Neural cell (in vitro differentiated cells): ENCODE data around the gene CGB7. TPM values are rescaled to one million over a fixed set of nuclear protein-coding genes. Genes with fewer than 3 reads are reported as not detected.
A peak's percentile ranks its signal among the peaks of the same experiment; 100 is the strongest.

Experiments
- H2AFZ ChIP-seq: fragments of 200-600, 300-800 bp; sonication (generic), shearing (Covaris generic); 2 replicates; pipeline ENCODE4 v1.6.0; 2014; ENCODE audit warnings: low read depth, mild to moderate bottlenecking, antibody characterized with exemption, low read length, moderate library complexity
- H3F3A ChIP-seq: fragments of 200-600 bp; shearing (Covaris generic); 2 replicates; pipeline ENCODE4 v1.6.1; 2016; ENCODE audit warnings: mild to moderate bottlenecking, moderate library complexity, mixed read lengths, antibody characterized with exemption, low read length; ENCODE audit not compliant: insufficient read depth, poor library complexity, severe bottlenecking
- H3K27ac ChIP-seq: fragments of 200-600, 300-800 bp; sonication (generic), shearing (Covaris generic); 2 replicates; pipeline ENCODE4 v1.5.1; 2014; ENCODE audit warnings: mild to moderate bottlenecking, low read length, moderate library complexity
- H3K27me3 ChIP-seq: fragments of 300-800, 200-600 bp; sonication (generic), shearing (Covaris generic); 2 replicates; pipeline ENCODE4 v1.6.0; 2014; ENCODE audit warnings: mild to moderate bottlenecking, low read depth, low read length, moderate library complexity; ENCODE audit not compliant: insufficient read depth
- H3K36me3 ChIP-seq: fragments of 300-800, 200-600 bp; sonication (generic), shearing (Covaris generic); 2 replicates; pipeline ENCODE4 v1.5.1; 2014; ENCODE audit warnings: mild to moderate bottlenecking, antibody characterized with exemption, low read length, moderate library complexity; ENCODE audit not compliant: insufficient read depth
- H3K4me2 ChIP-seq: fragments of 300-800, 200-600 bp; sonication (generic), shearing (Covaris generic); 2 replicates; pipeline ENCODE4 v1.6.0; 2014; ENCODE audit warnings: mild to moderate bottlenecking, low read length
- H3K4me3 ChIP-seq: fragments of 300-800, 200-600 bp; sonication (generic), shearing (Covaris generic); 2 replicates; pipeline ENCODE4 v1.5.1; 2014; ENCODE audit warnings: mild to moderate bottlenecking, low read length, moderate library complexity
- H3K79me2 ChIP-seq: fragments of 200-600 bp; shearing (Covaris generic); replicated peaks from 2 replicates; pipeline ENCODE4 v1.6.0; 2014; ENCODE audit warnings: mild to moderate bottlenecking, low read length, moderate library complexity; ENCODE audit not compliant: insufficient read depth
- H3K9ac ChIP-seq: fragments of 300-800, 200-600 bp; sonication (generic), shearing (Covaris generic); 2 replicates; pipeline ENCODE4 v1.6.1; 2016; ENCODE audit warnings: mild to moderate bottlenecking, low read length, mixed read lengths
- H3K9me2 ChIP-seq: fragments of 200-600 bp; shearing (Covaris generic); 2 replicates; pipeline ENCODE4 v1.6.1; 2016; ENCODE audit warnings: mild to moderate bottlenecking, low read length, mixed read lengths; ENCODE audit not compliant: insufficient read depth
- H3K9me3 ChIP-seq: fragments of 200-600, 300-800 bp; sonication (generic), shearing (Covaris generic); 2 replicates; pipeline ENCODE4 v1.6.1; 2016; ENCODE audit warnings: mild to moderate bottlenecking, mixed run types, low read length, moderate library complexity, mixed read lengths
- H4K20me1 ChIP-seq: fragments of 200-600 bp; shearing (Covaris generic); 2 replicates; pipeline ENCODE4 v1.6.1; 2016; ENCODE audit warnings: mild to moderate bottlenecking, mixed run types; ENCODE audit not compliant: insufficient read depth
- CTCF ChIP-seq: fragments of 450-650 bp; IDR thresholded peaks from 2 replicates; pipeline ENCODE4 v1.5.1; 2014; ENCODE audit warnings: antibody characterized with exemption, mild to moderate bottlenecking, moderate library complexity; ENCODE audit not compliant: poor library complexity, severe bottlenecking
- EP300 ChIP-seq: fragments of 450-650 bp; conservative IDR thresholded peaks from 2 replicates; pipeline ENCODE4 v1.6.1; 2014; ENCODE audit warnings: antibody characterized with exemption, mild to moderate bottlenecking, moderate library complexity; ENCODE audit not compliant: poor library complexity, severe bottlenecking
- EZH2 ChIP-seq: fragments of 200-600, 300-800 bp; shearing (Covaris generic), sonication (generic); IDR thresholded peaks from 2 replicates; pipeline ENCODE4 v1.6.1; 2014; ENCODE audit warnings: antibody characterized with exemption, low read length, borderline replicate concordance, mild to moderate bottlenecking; ENCODE audit not compliant: insufficient read depth, poor library complexity, severe bottlenecking
- MXI1 ChIP-seq: fragments of 450-650 bp; conservative IDR thresholded peaks from 2 replicates; pipeline ENCODE4 v1.6.1; 2014; ENCODE audit warnings: antibody characterized with exemption, mild to moderate bottlenecking; ENCODE audit not compliant: poor library complexity, severe bottlenecking
- POLR2AphosphoS5 ChIP-seq: IDR thresholded peaks from 2 replicates; pipeline ENCODE4 v1.6.1; 2012
- RAD21 ChIP-seq: fragments of 450-650 bp; conservative IDR thresholded peaks from 2 replicates; pipeline ENCODE4 v1.6.1; 2014; ENCODE audit warnings: antibody characterized with exemption, mild to moderate bottlenecking, moderate library complexity
- REST ChIP-seq: IDR thresholded peaks from 2 replicates; pipeline ENCODE4 v1.6.1; 2012; ENCODE audit warnings: borderline replicate concordance
- SMC3 ChIP-seq: fragments of 450-650 bp; conservative IDR thresholded peaks from 2 replicates; pipeline ENCODE4 v1.6.1; 2014; ENCODE audit warnings: antibody characterized with exemption, mild to moderate bottlenecking, moderate library complexity; ENCODE audit not compliant: poor library complexity
- TAF1 ChIP-seq: IDR thresholded peaks from 2 replicates; pipeline ENCODE4 v1.6.1; 2012; ENCODE audit warnings: low read depth
- polyA plus RNA-seq: library from polyadenylated mRNA; depleted of rRNA; stranded (reverse); fragments of >200 nt; gene quantifications from 2 replicates; pipeline ENCODE4 v1.2.3, GENCODE V29; 2014

Gene CGB7
- polyA plus RNA-seq, 1 donor from 2014 or later = not detected

- no peak overlapping the region for H3K27ac ChIP-seq
- no peak overlapping the region for H2AFZ ChIP-seq
- H4K20me1 ChIP-seq = no peaks in the 10 kb centered on the region
- H3K79me2 ChIP-seq = no peaks in the 10 kb centered on the region
- no peak overlapping the region for H3K4me2 ChIP-seq
- no peak overlapping the region for H3K9ac ChIP-seq
- no peaks in the 10 kb centered on the region for H3K36me3 ChIP-seq
- no peaks in the 10 kb centered on the region for H3K9me3 ChIP-seq
- peaks cover 35% of the 10 kb centered on the region for H3K27me3 ChIP-seq
- no peaks in the 10 kb centered on the region for H3K9me2 ChIP-seq
- TF ChIP-seq REST (no peak), POLR2AphosphoS5 (no peak), SMC3 (no peak), RAD21 (no peak), MXI1 (no peak), EZH2 (no peak), CTCF (no peak), EP300 (no peak), TAF1 (no peak)
- no peaks in the 10 kb centered on the region for H3F3A ChIP-seq
- H3K4me3 ChIP-seq = no peak overlapping the region
Observed at GRCh38 chr19:49065905-49066512, 8.5 kb upstream of the CGB7 start.

- no peaks in the 10 kb centered on the region for H3F3A ChIP-seq
- H3K9me3 ChIP-seq = no peaks in the 10 kb centered on the region
- no peak within 1 kb of the TSS for H3K27ac ChIP-seq
- no peak for TF ChIP-seq REST
- no peak for TF ChIP-seq CTCF
- TF ChIP-seq SMC3 = no peak
- TF ChIP-seq TAF1 = no peak
- TF ChIP-seq MXI1 = no peak
- no peak for TF ChIP-seq RAD21
- TF ChIP-seq EP300 = no peak
- no peak for TF ChIP-seq POLR2AphosphoS5
- TF ChIP-seq EZH2 = no peak
- no peak within 1 kb of the TSS for H2AFZ ChIP-seq
- H3K36me3 ChIP-seq = no peaks in the 10 kb centered on the region
- no peak within 1 kb of the TSS for H3K4me2 ChIP-seq
- no peak within 1 kb of the TSS for H3K9ac ChIP-seq
- H4K20me1 ChIP-seq = no peaks in the 10 kb centered on the region
- H3K79me2 ChIP-seq = no peaks in the 10 kb centered on the region
- peaks cover 25% of the 10 kb centered on the region for H3K27me3 ChIP-seq
- peak within 1 kb of the TSS; percentile 57 for H3K4me3 ChIP-seq
- no peaks in the 10 kb centered on the region for H3K9me2 ChIP-seq
Observed at GRCh38 chr19:49064768-49065611, 7.4 kb upstream of the CGB7 start, which contains the start of gene NTF4. TSS of gene NTF4 (minus strand) at chr19:49064818. CDS start at chr19:49061997, 2,821 bp downstream.
